Lower leg skin (tissue), 3 donors: ENCODE data around the gene CLCN1.

ENCODE experiments used
- CTCF ChIP-seq, 3 donors: fragments of 450-650 bp; IDR thresholded peaks; one replicate each; pipeline ENCODE4 v1.5.1; 2016; ENCODE audit warnings: antibody characterized with exemption in 3 of 3, mild to moderate bottlenecking in 3 of 3, moderate library complexity in 2 of 3
- POLR2A ChIP-seq, 2 donors: fragments of 450-650 bp; IDR thresholded peaks; one replicate each; pipeline ENCODE4 v1.6.1; 2016 to 2017; ENCODE audit warnings: antibody characterized with exemption in 2 of 2, mild to moderate bottlenecking in 1 of 2, moderate library complexity in 1 of 2

- TF ChIP-seq POLR2A (IDR thresholded peaks at IDR 0.05), result peak in 1 of 2 donors; percentile 74
- TF ChIP-seq CTCF (IDR thresholded peaks at IDR 0.05), result no peak
Measured at GRCh38 chr7:143380646-143381426, 64.9 kb downstream of the CLCN1 start, which contains the start of gene ZYX.
